Endodermal cell (in vitro differentiated cells): ENCODE data around the gene PTPN14. TPM values are rescaled to one million over a fixed set of nuclear protein-coding genes. Genes with fewer than 3 reads are reported as not detected.
A peak's percentile ranks its signal among the peaks of the same experiment; 100 is the strongest.

Experiments
- DNase-seq: peaks from one replicate; pipeline ENCODE4 v3.0.0-alpha.2; 2017
- H3K27ac ChIP-seq: 2 replicates; pipeline ENCODE4 v1.5.1; 2013; ENCODE audit warnings: mild to moderate bottlenecking, low read depth, low read length, moderate library complexity
- H3K27me3 ChIP-seq: 2 replicates; pipeline ENCODE4 v1.6.1; 2013; ENCODE audit warnings: mild to moderate bottlenecking, low read length, moderate library complexity; ENCODE audit not compliant: insufficient read depth, control insufficient read depth, poor library complexity, severe bottlenecking
- H3K36me3 ChIP-seq: 2 replicates; pipeline ENCODE4 v1.7.0; 2013; ENCODE audit warnings: mild to moderate bottlenecking, low read length, moderate library complexity; ENCODE audit not compliant: control insufficient read depth, insufficient read depth
- H3K4me1 ChIP-seq: one replicate; pipeline ENCODE4 v1.7.0; 2013; ENCODE audit warnings: low read length; ENCODE audit not compliant: control insufficient read depth, insufficient read depth
- H3K4me3 ChIP-seq: 2 replicates; pipeline ENCODE4 v1.5.1; 2013; ENCODE audit warnings: mild to moderate bottlenecking, low read length, moderate library complexity
- H3K9ac ChIP-seq: 2 replicates; pipeline ENCODE4 v1.6.1; 2013; ENCODE audit warnings: mild to moderate bottlenecking, low read length, moderate library complexity; ENCODE audit not compliant: poor library complexity, severe bottlenecking; ENCODE audit errors: extremely low read depth
- H3K9me3 ChIP-seq: 2 replicates; pipeline ENCODE4 v1.6.1; 2013; ENCODE audit warnings: mild to moderate bottlenecking, low read length, moderate library complexity; ENCODE audit not compliant: control insufficient read depth
- H3K27ac Mint-ChIP-seq: 2 replicates; pipeline ENCODE4 v1.8.0; 2020; ENCODE audit warnings: mixed read lengths
- H3K27me3 Mint-ChIP-seq: 2 replicates; pipeline ENCODE4 v1.8.0; 2021; ENCODE audit warnings: mild to moderate bottlenecking, mixed read lengths; ENCODE audit not compliant: insufficient read depth
- H3K36me3 Mint-ChIP-seq: 2 replicates; pipeline ENCODE4 v1.8.0; 2020; ENCODE audit warnings: low read depth, mixed read lengths
- H3K4me1 Mint-ChIP-seq: 2 replicates; pipeline ENCODE4 v1.8.0; 2020; ENCODE audit warnings: mixed read lengths
- H3K4me3 Mint-ChIP-seq: 2 replicates; pipeline ENCODE4 v1.8.0; 2020; ENCODE audit warnings: mild to moderate bottlenecking, moderate library complexity, mixed read lengths
- H3K9me3 Mint-ChIP-seq: 2 replicates; pipeline ENCODE4 v1.8.0; 2020; ENCODE audit warnings: mild to moderate bottlenecking, mixed read lengths
- CTCF ChIP-seq: fragments of 200-600 bp; sonication (generic); conservative IDR thresholded peaks from 2 replicates; pipeline ENCODE4 v1.5.0; 2021; ENCODE audit warnings: antibody characterized with exemption, mild to moderate bottlenecking
- WGBS, 2 experiments: methylation state at CpG; one replicate each; pipeline versions ENCODE4 v1.1.5 to v1.1.7; 2013; ENCODE audit warnings: missing lambda C conversion rate in 2 of 2, mixed read lengths in 1 of 2; ENCODE audit not compliant: insufficient coverage in 1 of 2, insufficient read length in 1 of 2; 5-methylcytosine and 5-hydroxymethylcytosine counted together
- total RNA-seq, 2 donors: library from RNA; stranded (reverse); fragmentation: NEBNext Ultra II Directional in 1 of 2; extraction: Animal tissue kit (Norgen Biotek cat#: 25700) in 1 of 2; gene quantifications; 2 replicates in 1 of 2; 3 replicates in 1 of 2; pipeline ENCODE4 v1.2.1, GENCODE V29; 2021

PTPN14 gene
- total RNA-seq, 2 donors from 2014 or later: 72.6 to 93.2 TPM

- Histone ChIP-seq H3K27ac (no peak overlapping the region), H3K9ac (no peak overlapping the region), H3K4me1 (peaks cover 8% of the 10 kb centered on the region), H3K4me3 (no peak overlapping the region), H3K27me3 (no peaks in the 10 kb centered on the region), H3K36me3 (peaks cover 45% of the 10 kb centered on the region), H3K9me3 (no peaks in the 10 kb centered on the region)
- peak; percentile 9 for DNase-seq
- H3K9me3 Mint-ChIP-seq: no peaks in the 10 kb centered on the region
- WGBS, 2 experiments: 96 to 98% methylated on average over 4 to 5 of the region's 5 CpGs
- H3K4me3 Mint-ChIP-seq: no peak overlapping the region
- peaks cover 22% of the 10 kb centered on the region for H3K36me3 Mint-ChIP-seq
- peaks cover 2% of the 10 kb centered on the region for H3K27me3 Mint-ChIP-seq
- no peak overlapping the region for H3K27ac Mint-ChIP-seq
- no peak for TF ChIP-seq CTCF
- peaks cover 17% of the 10 kb centered on the region for H3K4me1 Mint-ChIP-seq
These were observed 229.5 kb downstream of the PTPN14 start for GRCh38 chr1:214321705-214322453.

- Histone ChIP-seq H3K9me3 (no peaks in the 10 kb centered on the region), H3K36me3 (peaks cover 41% of the 10 kb centered on the region), H3K9ac (no peak overlapping the region), H3K4me1 (peaks cover 8% of the 10 kb centered on the region), H3K4me3 (no peak overlapping the region), H3K27me3 (no peaks in the 10 kb centered on the region), H3K27ac (no peak overlapping the region)
- peaks cover 23% of the 10 kb centered on the region for H3K4me1 Mint-ChIP-seq
- no peaks in the 10 kb centered on the region for H3K9me3 Mint-ChIP-seq
- TF ChIP-seq CTCF: peak; percentile 57
- H3K27ac Mint-ChIP-seq: no peak overlapping the region
- no peak for DNase-seq
- 97 to 100% methylated on average over 5 of the region's 5 CpGs for WGBS, 2 experiments
- peaks cover 2% of the 10 kb centered on the region for H3K27me3 Mint-ChIP-seq
- peaks cover 22% of the 10 kb centered on the region for H3K36me3 Mint-ChIP-seq
- no peak overlapping the region for H3K4me3 Mint-ChIP-seq
These were observed 231.5 kb downstream of the PTPN14 start for GRCh38 chr1:214319938-214320337.

- Mint-ChIP-seq H3K4me3 (no peak overlapping the region), H3K27me3 (peaks cover 3% of the 10 kb centered on the region), H3K9me3 (no peaks in the 10 kb centered on the region), H3K36me3 (peaks cover 22% of the 10 kb centered on the region), H3K4me1 (peaks cover 23% of the 10 kb centered on the region), H3K27ac (no peak overlapping the region)
- H3K9me3 ChIP-seq: no peaks in the 10 kb centered on the region
- no peak overlapping the region for H3K4me3 ChIP-seq
- H3K9ac ChIP-seq: no peak overlapping the region
- H3K27ac ChIP-seq: no peak overlapping the region
- peaks cover 39% of the 10 kb centered on the region for H3K36me3 ChIP-seq
- no peak for TF ChIP-seq CTCF
- DNase-seq: peak; percentile 22
- WGBS, 2 experiments: 89 to 90% methylated on average over 7 to 10 of the region's 10 CpGs
- H3K4me1 ChIP-seq: peaks cover 8% of the 10 kb centered on the region
- H3K27me3 ChIP-seq: no peaks in the 10 kb centered on the region
These were observed 232.3 kb downstream of the PTPN14 start for GRCh38 chr1:214318956-214319736.
